Ishikawa (cell line): ENCODE data around the gene FRMPD4.

Experiments used
- CEBPB ChIP-seq: IDR thresholded peaks from 2 replicates; pipeline ENCODE4 v1.6.1; 2012
- CREB1 ChIP-seq: IDR thresholded peaks from 2 replicates; pipeline ENCODE4 v1.6.1; 2012; ENCODE audit warnings: low read depth
- EGR1 ChIP-seq: IDR thresholded peaks from 2 replicates; pipeline ENCODE4 v1.6.1; 2012
- EP300 ChIP-seq: IDR thresholded peaks from 2 replicates; pipeline ENCODE4 v1.6.1; 2012; ENCODE audit warnings: borderline replicate concordance
- MAX ChIP-seq: IDR thresholded peaks from 2 replicates; pipeline ENCODE4 v1.6.1; 2012
- NFIC ChIP-seq: IDR thresholded peaks from 2 replicates; pipeline ENCODE4 v1.6.1; 2012
- RAD21 ChIP-seq: IDR thresholded peaks from 2 replicates; pipeline ENCODE4 v1.6.1; 2012; ENCODE audit warnings: low read depth
- REST ChIP-seq: IDR thresholded peaks from 2 replicates; pipeline ENCODE4 v1.6.1; 2012; ENCODE audit warnings: low read depth, mild to moderate bottlenecking
- TAF1 ChIP-seq: IDR thresholded peaks from 2 replicates; pipeline ENCODE4 v1.6.1; 2012; ENCODE audit warnings: low read depth, mild to moderate bottlenecking
- TCF12 ChIP-seq: IDR thresholded peaks from 2 replicates; pipeline ENCODE4 v1.6.1; 2012; ENCODE audit warnings: low read depth
- YY1 ChIP-seq: IDR thresholded peaks from 2 replicates; pipeline ENCODE4 v1.6.1; 2012; ENCODE audit warnings: low read depth
- ZBTB7A ChIP-seq: IDR thresholded peaks from 2 replicates; pipeline ENCODE4 v1.6.1; 2012; ENCODE audit warnings: low read depth

- TF ChIP-seq CEBPB (no peak), NFIC (no peak), TCF12 (no peak), CREB1 (no peak), MAX (no peak), TAF1 (no peak), YY1 (no peak), EP300 (no peak), ZBTB7A (no peak), EGR1 (no peak), REST (no peak), RAD21 (no peak)
These were observed 578.3 kb downstream of the FRMPD4 start for GRCh38 chrX:12716574-12716973.
